ENCODE measurements around the gene SASH1.

The SASH1 gene

GRCh38 chr6:148497717-148498116, 155.1 kb downstream of the SASH1 start:
- DNase-seq (ENCODE audit: low spot score), result no peak

GRCh38 chr6:148500402-148500801, 157.8 kb downstream of the SASH1 start:
- DNase-seq (ENCODE audit: low spot score), result no peak

GRCh38 chr6:148501178-148501590, 158.5 kb downstream of the SASH1 start:
- DNase-seq (ENCODE audit: low spot score), result peak; percentile 81

GRCh38 chr6:148502083-148502772, 159.6 kb downstream of the SASH1 start:
- DNase-seq (ENCODE audit: low spot score), result no peak

- DNase-seq (ENCODE audit: low spot score), result no peak
Observed at GRCh38 chr6:148502773-148503135, 160.1 kb downstream of the SASH1 start.

GRCh38 chr6:148503703-148504102, 161.1 kb downstream of the SASH1 start:
- no peak for DNase-seq (ENCODE audit: low spot score)

GRCh38 chr6:148507774-148508173, 165.1 kb downstream of the SASH1 start:
- DNase-seq (ENCODE audit: low spot score), result peak; percentile 24

- peak; percentile 83 for DNase-seq (ENCODE audit: low spot score)
Observed at GRCh38 chr6:148508401-148509041, 165.9 kb downstream of the SASH1 start.

- DNase-seq (ENCODE audit: low spot score), result no peak
Observed at GRCh38 chr6:148509119-148509799, 166.6 kb downstream of the SASH1 start.

- DNase-seq (ENCODE audit: low spot score), result peak; percentile 87
Observed at GRCh38 chr6:148509800-148510581, 167.4 kb downstream of the SASH1 start.

GRCh38 chr6:148513145-148514071, 170.8 kb downstream of the SASH1 start:
- DNase-seq (ENCODE audit: low spot score), result peak; percentile 19

GRCh38 chr6:148514091-148514845, 171.6 kb downstream of the SASH1 start:
- DNase-seq (ENCODE audit: low spot score), result no peak

GRCh38 chr6:148516217-148516616, 173.6 kb downstream of the SASH1 start:
- no peak for DNase-seq (ENCODE audit: low spot score)

- DNase-seq (ENCODE audit: low spot score), result no peak
Observed at GRCh38 chr6:148516617-148517016, 174.0 kb downstream of the SASH1 start.

GRCh38 chr6:148517470-148517869, 174.8 kb downstream of the SASH1 start:
- no peak for DNase-seq (ENCODE audit: low spot score)

- no peak for DNase-seq (ENCODE audit: low spot score)
Observed at GRCh38 chr6:148518511-148519156, 176.0 kb downstream of the SASH1 start.

GRCh38 chr6:148520109-148520841, 177.6 kb downstream of the SASH1 start:
- no peak for DNase-seq (ENCODE audit: low spot score)

GRCh38 chr6:148521158-148521557, 178.5 kb downstream of the SASH1 start:
- DNase-seq (ENCODE audit: low spot score), result no peak

- DNase-seq (ENCODE audit: low spot score), result no peak
Observed at GRCh38 chr6:148521586-148521985, 178.9 kb downstream of the SASH1 start.
